Neuronal stem cell (in vitro differentiated cells): ENCODE results near the gene RPL41.
"Not testable (repeated sequence)": the region's sequence is repeated elsewhere in the genome, so short reads cannot be mapped to it uniquely, and the experiment has no call there.

ENCODE experiments used
- DNase-seq: peaks from one replicate; pipeline ENCODE4 v3.0.0-alpha.2; 2013; ENCODE audit warnings: low spot score
- H2AFZ ChIP-seq: one replicate; pipeline ENCODE4 v1.6.1; 2013; ENCODE audit warnings: mild to moderate bottlenecking, low read length, inconsistent platforms
- H2AK5ac ChIP-seq: 2 replicates; pipeline ENCODE4 v1.6.1; 2013; ENCODE audit warnings: low read depth, mild to moderate bottlenecking, inconsistent platforms, low read length, moderate library complexity, mixed read lengths
- H2BK120ac ChIP-seq: 2 replicates; pipeline ENCODE4 v1.6.1; 2013; ENCODE audit warnings: low read depth, mild to moderate bottlenecking, inconsistent platforms, low read length, moderate library complexity, mixed read lengths
- H2BK12ac ChIP-seq: one replicate; pipeline ENCODE4 v1.6.1; 2013; ENCODE audit warnings: low read length, inconsistent platforms
- H2BK15ac ChIP-seq: 2 replicates; pipeline ENCODE4 v1.6.1; 2013; ENCODE audit warnings: mild to moderate bottlenecking, low read length, inconsistent platforms, mixed read lengths
- H2BK5ac ChIP-seq: one replicate; pipeline ENCODE4 v1.6.1; 2013; ENCODE audit warnings: inconsistent platforms, mild to moderate bottlenecking, low read length, moderate library complexity
- H3K14ac ChIP-seq: one replicate; pipeline ENCODE4 v1.6.1; 2013; ENCODE audit warnings: low read length, inconsistent platforms
- H3K18ac ChIP-seq: 2 replicates; pipeline ENCODE4 v1.6.1; 2013; ENCODE audit warnings: low read length, inconsistent platforms
- H3K23ac ChIP-seq: 2 replicates; pipeline ENCODE4 v1.6.1; 2013; ENCODE audit warnings: low read depth, mild to moderate bottlenecking, mixed read lengths, low read length, inconsistent platforms; ENCODE audit not compliant: poor library complexity
- H3K27ac ChIP-seq: replicated peaks from 3 replicates; pipeline ENCODE4 v1.5.1; 2013; ENCODE audit warnings: low read length, inconsistent platforms
- H3K27me3 ChIP-seq, 3 experiments: 2 replicates each; pipeline ENCODE4 v1.6.1; 2013; ENCODE audit warnings: low read length in 3 of 3, mild to moderate bottlenecking in 2 of 3, inconsistent platforms in 1 of 3, low read depth in 1 of 3, mixed read lengths in 1 of 3, moderate library complexity in 1 of 3; ENCODE audit not compliant: control insufficient read depth in 3 of 3, insufficient read depth in 3 of 3
- H3K36me3 ChIP-seq, 2 donors: replicated peaks in 1 of 2; 2 replicates each; pipeline ENCODE4 v1.6.1; 2013; ENCODE audit warnings: low read length in 2 of 2; ENCODE audit not compliant: control insufficient read depth in 2 of 2, insufficient read depth in 2 of 2
- H3K4ac ChIP-seq: 2 replicates; pipeline ENCODE4 v1.6.1; 2013; ENCODE audit warnings: inconsistent platforms, mild to moderate bottlenecking, low read length, moderate library complexity
- H3K4me1 ChIP-seq, 2 donors: 1 replicate in 1 of 2; 2 replicates in 1 of 2; pipeline ENCODE4 v1.6.1; 2013; ENCODE audit warnings: low read length in 2 of 2, low read depth in 1 of 2; ENCODE audit not compliant: control insufficient read depth in 2 of 2, insufficient read depth in 1 of 2
- H3K4me2 ChIP-seq: one replicate; pipeline ENCODE4 v1.6.1; 2013; ENCODE audit warnings: mild to moderate bottlenecking, low read length, inconsistent platforms; ENCODE audit not compliant: insufficient read depth, poor library complexity, severe bottlenecking
- H3K4me3 ChIP-seq, 2 donors: 2 replicates each; pipeline ENCODE4 v1.5.1; 2013; ENCODE audit warnings: low read length in 2 of 2, mild to moderate bottlenecking in 2 of 2, inconsistent platforms in 1 of 2, moderate library complexity in 1 of 2
- H3K79me1 ChIP-seq: one replicate; pipeline ENCODE4 v1.6.1; 2013; ENCODE audit warnings: low read depth, mild to moderate bottlenecking, inconsistent platforms, low read length, moderate library complexity
- H3K9ac ChIP-seq: one replicate; pipeline ENCODE4 v1.6.1; 2013; ENCODE audit warnings: mild to moderate bottlenecking, low read depth, low read length, inconsistent platforms; ENCODE audit not compliant: poor library complexity
- H3K9me3 ChIP-seq, 2 donors: replicated peaks in 1 of 2; 2 replicates each; pipeline versions ENCODE3 to v1.6.1; 2013; ENCODE audit warnings: low read length in 2 of 2, mild to moderate bottlenecking in 2 of 2, inconsistent platforms in 1 of 2, low read depth in 1 of 2, mixed read lengths in 1 of 2, moderate library complexity in 1 of 2; ENCODE audit not compliant: control insufficient read depth in 2 of 2, insufficient read depth in 1 of 2
- H4K8ac ChIP-seq: one replicate; pipeline ENCODE4 v1.6.1; 2013; ENCODE audit warnings: low read depth, mild to moderate bottlenecking, inconsistent platforms, low read length, moderate library complexity
- H4K91ac ChIP-seq: one replicate; pipeline ENCODE4 v1.6.1; 2013; ENCODE audit warnings: low read length, low read depth, mild to moderate bottlenecking, inconsistent platforms; ENCODE audit not compliant: poor library complexity
- WGBS, 2 donors: extraction: QIAGEN DNeasy Blood & Tissue Kit; methylation state at CpG; one replicate each; pipeline ENCODE4 v1.1.7; 2013; ENCODE audit warnings: missing lambda C conversion rate in 2 of 2, mixed read lengths in 1 of 2; ENCODE audit not compliant: insufficient read length in 2 of 2, insufficient replicate concordance in 1 of 2; ENCODE audit errors: extremely low coverage in 2 of 2; 5-methylcytosine and 5-hydroxymethylcytosine counted together

RPL41 gene

DNA sequence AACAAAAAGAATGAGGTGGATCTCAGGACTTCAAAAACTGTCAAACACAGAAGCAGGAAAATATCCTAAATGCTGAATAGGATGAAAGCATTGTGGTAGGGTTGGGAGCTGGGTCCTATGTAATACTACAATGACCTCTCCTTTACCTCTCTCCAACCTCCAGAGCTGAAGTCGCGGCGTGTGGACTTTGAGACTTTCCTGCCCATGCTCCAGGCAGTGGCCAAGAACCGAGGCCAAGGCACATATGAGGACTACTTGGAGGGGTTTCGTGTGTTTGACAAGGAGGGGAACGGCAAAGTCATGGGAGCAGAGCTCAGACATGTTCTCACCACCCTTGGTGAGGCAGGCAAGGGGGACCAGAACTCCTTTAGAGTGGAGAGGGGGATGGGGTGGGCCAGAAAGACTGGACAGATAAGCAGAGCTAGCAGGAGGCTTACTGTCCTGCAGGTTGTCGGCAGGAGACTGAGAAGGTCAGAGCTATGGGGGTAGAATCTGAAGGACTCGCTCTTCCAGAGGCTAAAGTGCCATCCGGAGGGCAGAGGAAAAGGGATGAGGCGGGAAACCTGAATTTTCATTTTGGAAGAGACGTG lies 38.9 kb downstream of the RPL41 start:
- Histone ChIP-seq H3K23ac (no peak overlapping the region), H3K18ac (no peak overlapping the region)

DNA sequence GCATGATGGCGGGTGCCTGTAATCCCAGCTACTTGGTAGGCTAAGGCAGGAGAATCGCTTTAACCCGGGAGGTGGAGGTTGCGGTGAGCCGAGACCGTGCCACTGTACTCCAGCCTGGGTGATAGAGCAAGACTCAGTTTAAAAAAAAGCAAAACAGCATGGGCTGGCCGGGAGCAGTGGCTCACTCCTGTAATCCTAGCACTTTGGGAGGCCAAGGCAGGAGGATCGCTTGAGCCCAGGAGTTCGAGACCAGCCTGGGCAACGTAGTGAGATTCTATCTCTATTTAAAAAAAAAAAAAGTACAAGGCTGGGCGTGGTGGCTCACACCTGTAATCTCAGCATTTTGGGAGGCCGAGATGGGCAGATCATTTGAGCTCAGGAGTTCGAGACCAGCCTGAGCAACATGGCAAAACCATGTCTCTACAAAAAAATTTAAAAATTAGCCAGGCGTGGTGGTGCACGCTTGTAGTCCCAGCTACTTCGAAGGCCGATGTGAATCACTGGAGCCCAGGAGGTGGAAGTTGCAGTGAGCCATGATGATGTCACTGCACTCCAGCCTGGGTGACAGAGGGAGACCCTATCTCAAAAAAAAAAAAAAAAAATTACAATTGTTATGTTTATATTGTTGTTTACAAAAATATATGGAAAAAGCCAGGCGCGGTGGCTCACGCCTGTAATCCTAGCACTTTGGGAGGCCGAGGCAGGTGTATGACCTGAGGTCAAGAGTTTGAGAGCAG lies 40.2 kb downstream of the RPL41 start:
- peak overlapping the region; percentile 96 for H3K27ac ChIP-seq

More for the DNA sequence above, 38.9 kb downstream of the RPL41 start:
- Histone ChIP-seq H3K4ac (no peak overlapping the region), H2AFZ (no peak overlapping the region), H3K4me1 (peaks cover 18 to 23% of the 10 kb centered on the region in 2 donors), H3K27me3 (no peaks in the 10 kb centered on the region), H4K8ac (no peak overlapping the region), H3K36me3 (peaks cover 21 to 28% of the 10 kb centered on the region in 2 donors), H2BK12ac (no peak overlapping the region), H3K9ac (no peak overlapping the region), H2BK5ac (peak overlapping the region; percentile 2), H3K79me1 (no peaks in the 10 kb centered on the region), H3K4me2 (no peak overlapping the region), H2BK15ac (no peak overlapping the region), H4K91ac (no peak overlapping the region), H3K27ac (no peak overlapping the region), H3K9me3 (no peaks in the 10 kb centered on the region), H2BK120ac (no peak overlapping the region), H2AK5ac (no peak overlapping the region), H3K14ac (no peak overlapping the region), H3K4me3 (no peak overlapping the region)
- WGBS, 2 donors, result no CpG with 5 or more reads among the region's 11 CpGs
- DNase-seq, result no peak

DNA sequence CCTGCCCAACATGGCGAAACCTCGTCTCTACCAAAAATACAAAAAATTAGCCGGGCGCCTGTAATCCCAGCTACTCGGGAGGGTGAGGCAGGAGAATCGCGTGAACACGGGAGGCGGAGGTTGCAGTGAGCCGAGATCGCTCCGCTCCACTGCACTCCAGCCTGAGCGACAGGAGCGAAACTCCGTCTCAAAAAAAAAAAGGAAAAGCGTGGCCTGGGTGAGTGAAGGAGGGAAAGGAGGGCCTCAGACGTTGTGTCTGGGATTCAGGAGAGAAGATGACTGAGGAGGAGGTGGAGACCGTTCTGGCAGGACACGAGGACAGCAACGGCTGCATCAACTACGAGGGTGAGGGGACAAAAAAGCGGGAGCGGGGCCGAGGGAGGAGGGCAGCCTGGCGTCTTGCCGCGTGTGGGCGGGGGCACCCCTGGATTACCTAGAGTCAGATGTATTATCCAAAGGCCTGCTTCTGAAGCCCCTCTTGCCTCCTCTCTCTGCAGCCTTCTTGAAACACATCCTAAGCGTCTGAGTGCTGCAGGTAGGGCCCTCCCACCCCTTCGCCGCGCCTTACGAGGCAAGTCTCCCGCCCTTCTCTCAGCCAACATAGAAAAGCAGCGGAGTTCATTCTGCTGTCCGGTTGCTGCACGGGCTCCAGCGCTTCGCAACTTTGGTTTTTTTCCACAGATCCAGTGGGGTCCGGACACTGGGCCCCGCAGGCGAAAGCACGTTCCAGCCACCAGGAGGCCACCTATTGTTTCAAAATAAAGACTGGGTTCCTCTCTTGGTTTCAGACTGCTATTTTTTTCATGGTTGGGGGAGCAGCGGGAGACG lies 41.0 kb downstream of the RPL41 start:
- Histone ChIP-seq H3K4ac (peak overlapping the region; percentile 53), H2BK120ac (no peak overlapping the region), H2BK15ac (peak overlapping the region; percentile 71), H3K9me3 (no peaks in the 10 kb centered on the region), H3K23ac (peak overlapping the region; percentile 75), H3K4me1 (peaks cover 27 to 39% of the 10 kb centered on the region in 2 donors), H3K18ac (peak overlapping the region; percentile 95), H2AFZ (peak overlapping the region; percentile 66), H3K36me3 (peaks cover 34 to 49% of the 10 kb centered on the region in 2 donors), H3K4me2 (peak overlapping the region; percentile 60), H3K9ac (peak overlapping the region; percentile 90), H3K79me1 (no peaks in the 10 kb centered on the region), H4K8ac (no peak overlapping the region), H4K91ac (no peak overlapping the region), H3K14ac (peak overlapping the region; percentile 11), H3K27ac (peak overlapping the region; percentile 96), H3K4me3 (peak overlapping the region; percentile 73 to 85), H3K27me3 (no peaks in the 10 kb centered on the region), H2BK5ac (no peak overlapping the region), H2BK12ac (no peak overlapping the region), H2AK5ac (peak overlapping the region; percentile 65)
- no CpG with 5 or more reads among the region's 45 CpGs for WGBS, 2 donors
- peak; percentile 83 for DNase-seq

More for the DNA sequence above, 40.2 kb downstream of the RPL41 start:
- not testable (repeated sequence) for H3K4me3 ChIP-seq, H2AFZ ChIP-seq, H3K23ac ChIP-seq, H3K79me1 ChIP-seq, DNase-seq, H3K4ac ChIP-seq, H3K27me3 ChIP-seq, H3K14ac ChIP-seq, H3K18ac ChIP-seq, H2BK15ac ChIP-seq, H3K9ac ChIP-seq, H2BK12ac ChIP-seq, H3K4me2 ChIP-seq, H4K8ac ChIP-seq, H4K91ac ChIP-seq, H2BK5ac ChIP-seq, H2BK120ac ChIP-seq, H2AK5ac ChIP-seq, H3K9me3 ChIP-seq
- peaks cover 27 to 34% of the 10 kb centered on the region in 2 donors for H3K4me1 ChIP-seq
- H3K36me3 ChIP-seq, result peaks cover 30 to 41% of the 10 kb centered on the region in 2 donors
- no CpG with 5 or more reads among the region's 21 CpGs for WGBS, 2 donors
